GM21447 (cell line): ENCODE results near the gene SLC39A3.

Experiments
- ATAC-seq: cut with Tn5 transposase; IDR thresholded peaks from one replicate; pipeline ENCODE4 v1.9.1; 2021; ENCODE audit not compliant: unreplicated experiment

Gene SLC39A3

GRCh38 chr19:2750808-2751437 lies 11.1 kb upstream of the SLC39A3 start:
- no peak for ATAC-seq

GRCh38 chr19:2747349-2747748 lies 7.5 kb upstream of the SLC39A3 start:
- ATAC-seq: no peak

- no peak for ATAC-seq
These were observed 4.3 kb upstream of the SLC39A3 start for GRCh38 chr19:2744113-2744512.

- no peak for ATAC-seq
These were observed 3.3 kb upstream of the SLC39A3 start for GRCh38 chr19:2743099-2743498.

GRCh38 chr19:2740314-2740656 lies 468 bp upstream of the SLC39A3 start:
- ATAC-seq: no peak

- no peak for ATAC-seq
These were observed 3.1 kb downstream of the SLC39A3 start for GRCh38 chr19:2736550-2737190.

GRCh38 chr19:2735374-2735773 lies 4.4 kb downstream of the SLC39A3 start:
- no peak for ATAC-seq

- no peak for ATAC-seq
These were observed 5.1 kb downstream of the SLC39A3 start for GRCh38 chr19:2734589-2735288.

GRCh38 chr19:2733930-2734588 lies 5.8 kb downstream of the SLC39A3 start:
- ATAC-seq: no peak

GRCh38 chr19:2732883-2733282 lies 6.9 kb downstream of the SLC39A3 start:
- ATAC-seq: no peak

- no peak for ATAC-seq
These were observed 7.6 kb downstream of the SLC39A3 start for GRCh38 chr19:2732157-2732725.

- no peak for ATAC-seq
These were observed 8.4 kb downstream of the SLC39A3 start for GRCh38 chr19:2731181-2731995.

GRCh38 chr19:2729943-2730818 lies 9.6 kb downstream of the SLC39A3 start:
- ATAC-seq: no peak

GRCh38 chr19:2728783-2729387 lies 10.9 kb downstream of the SLC39A3 start:
- no peak for ATAC-seq

GRCh38 chr19:2727640-2727944 lies 12.2 kb downstream of the SLC39A3 start:
- no peak for ATAC-seq

GRCh38 chr19:2726904-2727639 lies 12.7 kb downstream of the SLC39A3 start:
- no peak for ATAC-seq

- ATAC-seq: no peak
These were observed 13.5 kb downstream of the SLC39A3 start for GRCh38 chr19:2726160-2726855.

- ATAC-seq: no peak
These were observed 15.7 kb downstream of the SLC39A3 start for GRCh38 chr19:2724148-2724557.
